Nephron (organoid): ENCODE results near the gene ADGRD2.

Source experiments
- H3K27ac Mint-ChIP-seq, 3 experiments: 2 replicates each; pipeline ENCODE4 v1.8.0; 2020; ENCODE audit warnings: mixed read lengths in 3 of 3, mild to moderate bottlenecking in 2 of 3, moderate library complexity in 1 of 3
- H3K27me3 Mint-ChIP-seq: 2 replicates; pipeline ENCODE4 v1.8.0; 2021; ENCODE audit warnings: low read depth, mild to moderate bottlenecking, moderate library complexity, mixed read lengths
- H3K36me3 Mint-ChIP-seq: 2 replicates; pipeline ENCODE4 v1.8.0; 2020; ENCODE audit warnings: low read depth, mixed read lengths
- H3K4me1 Mint-ChIP-seq: 2 replicates; pipeline ENCODE4 v1.8.0; 2020; ENCODE audit warnings: mixed read lengths
- H3K4me3 Mint-ChIP-seq, 3 experiments: 2 replicates each; pipeline ENCODE4 v1.8.0; 2020; ENCODE audit warnings: mild to moderate bottlenecking in 3 of 3, mixed read lengths in 3 of 3, moderate library complexity in 2 of 3
- H3K9me3 Mint-ChIP-seq: 2 replicates; pipeline ENCODE4 v1.8.0; 2020; ENCODE audit warnings: mixed read lengths
- CTCF ChIP-seq, 3 experiments: fragments of 200-600 bp; sonication (generic); IDR thresholded peaks; one replicate each; pipeline ENCODE4 v1.5.0; 2021; ENCODE audit warnings: antibody characterized with exemption in 3 of 3; ENCODE audit not compliant: unreplicated experiment in 3 of 3

ADGRD2 gene

GRCh38 chr9:124450241-124450924, at the start of gene ADGRD2:
Gene ADGRD2, plus strand, starts transcription at chr9:124450451. Its CDS starts 1,216 bp downstream, at chr9:124451667.
- Mint-ChIP-seq H3K27me3 (peaks cover 65% of the 10 kb centered on the region), H3K36me3 (no peaks in the 10 kb centered on the region), H3K4me3 (peak within 1 kb of the TSS; percentile 67 to 79 (median 74)), H3K27ac (no peak within 1 kb of the TSS), H3K9me3 (no peaks in the 10 kb centered on the region), H3K4me1 (peaks cover 5% of the 10 kb centered on the region)
- TF ChIP-seq CTCF (IDR thresholded peaks at IDR 0.05; ENCODE audit: unreplicated experiment in 3 of 3): no peak

GRCh38 chr9:124403246-124403645, 47.0 kb upstream of the ADGRD2 start:
- no peaks in the 10 kb centered on the region for H3K27me3 Mint-ChIP-seq
- no peak overlapping the region for H3K4me3 Mint-ChIP-seq
- H3K9me3 Mint-ChIP-seq: no peaks in the 10 kb centered on the region

GRCh38 chr9:124409410-124409809, 40.8 kb upstream of the ADGRD2 start:
- no peak overlapping the region for H3K4me3 Mint-ChIP-seq
- H3K27ac Mint-ChIP-seq: no peak overlapping the region
- peaks cover 77% of the 10 kb centered on the region for H3K36me3 Mint-ChIP-seq

More at GRCh38 chr9:124403246-124403645, 47.0 kb upstream of the ADGRD2 start:
- Mint-ChIP-seq H3K4me1 (peaks cover 28% of the 10 kb centered on the region), H3K36me3 (peaks cover 57% of the 10 kb centered on the region), H3K27ac (no peak overlapping the region)
- no peak for TF ChIP-seq CTCF (IDR thresholded peaks at IDR 0.05; ENCODE audit: unreplicated experiment in 3 of 3)

GRCh38 chr9:124410321-124410913, 39.8 kb upstream of the ADGRD2 start:
- H3K27ac Mint-ChIP-seq: no peak overlapping the region
- H3K4me1 Mint-ChIP-seq: peaks cover 19% of the 10 kb centered on the region
- peak overlapping the region in 2 of 3 experiments; percentile 9 to 17 for H3K4me3 Mint-ChIP-seq
- TF ChIP-seq CTCF (IDR thresholded peaks at IDR 0.05; ENCODE audit: unreplicated experiment in 3 of 3): peak; percentile 25 to 49 (median 34)
- peaks cover 75% of the 10 kb centered on the region for H3K36me3 Mint-ChIP-seq
- peaks cover 2% of the 10 kb centered on the region for H3K9me3 Mint-ChIP-seq
- no peaks in the 10 kb centered on the region for H3K27me3 Mint-ChIP-seq

More at GRCh38 chr9:124409410-124409809, 40.8 kb upstream of the ADGRD2 start:
- TF ChIP-seq CTCF (IDR thresholded peaks at IDR 0.05; ENCODE audit: unreplicated experiment in 3 of 3): no peak
- H3K4me1 Mint-ChIP-seq: peaks cover 13% of the 10 kb centered on the region
- H3K9me3 Mint-ChIP-seq: no peaks in the 10 kb centered on the region
- no peaks in the 10 kb centered on the region for H3K27me3 Mint-ChIP-seq

GRCh38 chr9:124411514-124412227, 38.6 kb upstream of the ADGRD2 start:
- Mint-ChIP-seq H3K4me1 (peaks cover 21% of the 10 kb centered on the region), H3K36me3 (peaks cover 64% of the 10 kb centered on the region), H3K9me3 (peaks cover 3% of the 10 kb centered on the region), H3K4me3 (peak overlapping the region; percentile 21 to 49 (median 23)), H3K27me3 (no peaks in the 10 kb centered on the region), H3K27ac (no peak overlapping the region)
- no peak for TF ChIP-seq CTCF (IDR thresholded peaks at IDR 0.05; ENCODE audit: unreplicated experiment in 3 of 3)
